Endothelial cell of hepatic sinusoid (primary cell): ENCODE results near the gene SCUBE2.
"Not testable (repeated sequence)": the region's sequence is repeated elsewhere in the genome, so short reads cannot be mapped to it uniquely, and the experiment has no call there.

Source experiments
- in situ Hi-C: cut with HindIII; loops from 2 replicates; pipeline ENCODE4 v1.10.0; 2017; ENCODE audit warnings: low sequenced_read_pairs

SCUBE2 gene

GRCh38 chr11:9014826-9015225, 76.6 kb downstream of the SCUBE2 start:
- in situ Hi-C loops, result loop anchor here (5.0 kb wide), 1 partner anchor 62 kb away; no protein-coding TSS in a partner anchor

- in situ Hi-C loops, result loop anchor here (5.0 kb wide), 1 partner anchor 64 kb away; no protein-coding TSS in a partner anchor
Observed at GRCh38 chr11:9013373-9013772, 78.0 kb downstream of the SCUBE2 start.

DNA sequence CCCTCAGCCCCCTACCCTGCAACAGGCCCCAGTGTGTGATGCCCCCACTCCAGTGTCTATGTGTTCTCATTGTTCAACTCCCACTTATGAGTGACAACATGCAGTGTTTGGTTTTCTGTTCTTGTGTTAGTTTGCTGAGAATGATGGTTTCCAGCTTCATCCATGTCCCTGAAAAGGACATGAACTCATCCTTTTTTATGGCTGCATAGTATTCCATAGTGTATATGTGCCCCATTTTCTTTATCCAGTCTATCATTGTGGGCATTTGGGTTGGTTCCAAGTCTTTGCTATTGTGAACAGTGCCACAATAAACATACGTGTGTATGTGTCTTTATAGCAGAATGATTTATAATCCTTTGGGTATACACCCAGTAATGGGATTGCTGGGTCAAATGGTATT, 81.9 kb downstream of the SCUBE2 start:
- in situ Hi-C loops, result not testable (repeated sequence)

DNA sequence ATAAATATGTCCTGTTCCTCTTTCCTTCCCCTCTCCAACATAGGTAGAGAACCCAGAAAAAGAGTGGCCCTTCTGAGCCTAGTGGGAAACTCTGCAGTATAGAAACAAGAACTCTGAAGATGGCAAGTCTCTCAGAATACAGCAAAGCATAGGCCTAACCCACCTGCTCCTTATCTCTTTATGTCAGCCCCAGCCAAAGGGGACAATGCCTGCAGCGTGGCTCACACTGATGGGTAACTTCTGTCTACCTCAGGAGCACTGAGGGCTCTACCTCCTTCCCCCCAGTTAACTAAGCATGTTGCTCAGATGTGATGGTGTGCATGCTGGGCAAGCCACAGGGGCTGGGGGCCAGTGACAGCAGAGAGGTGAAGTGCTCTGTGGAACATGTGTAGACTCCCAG, 82.7 kb downstream of the SCUBE2 start:
- in situ Hi-C loops, result no loop called here

GRCh38 chr11:9008011-9008550, 83.3 kb downstream of the SCUBE2 start:
- in situ Hi-C loops, result no loop called here

DNA sequence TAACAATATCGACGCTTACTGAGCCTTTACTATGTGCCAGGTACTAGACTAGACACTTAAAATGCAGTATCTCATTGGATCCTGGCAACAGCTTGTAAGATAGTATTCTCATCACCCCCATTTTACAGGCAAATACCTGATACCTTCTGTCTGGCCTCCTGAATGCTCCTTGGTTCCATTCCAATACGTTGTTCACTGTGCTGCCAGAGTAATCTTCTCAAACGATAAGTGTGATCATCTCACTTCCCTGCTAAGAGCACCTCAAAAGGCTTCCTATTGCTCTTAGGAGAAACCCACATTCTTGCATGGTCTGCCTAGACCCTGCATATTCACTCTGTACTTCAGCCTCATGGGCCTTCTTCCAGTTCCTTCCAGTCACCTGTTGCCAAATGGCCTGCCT, 86.3 kb downstream of the SCUBE2 start:
- in situ Hi-C loops, result no loop called here

GRCh38 chr11:9004183-9004926, 87.0 kb downstream of the SCUBE2 start:
- in situ Hi-C loops, result no loop called here

- in situ Hi-C loops, result no loop called here
Observed at GRCh38 chr11:9003573-9004182, 87.7 kb downstream of the SCUBE2 start, which contains the start of gene NRIP3. Gene NRIP3 (minus strand): TSS chr11:9004001. CDS start chr11:9003935, 66 bp downstream.

DNA sequence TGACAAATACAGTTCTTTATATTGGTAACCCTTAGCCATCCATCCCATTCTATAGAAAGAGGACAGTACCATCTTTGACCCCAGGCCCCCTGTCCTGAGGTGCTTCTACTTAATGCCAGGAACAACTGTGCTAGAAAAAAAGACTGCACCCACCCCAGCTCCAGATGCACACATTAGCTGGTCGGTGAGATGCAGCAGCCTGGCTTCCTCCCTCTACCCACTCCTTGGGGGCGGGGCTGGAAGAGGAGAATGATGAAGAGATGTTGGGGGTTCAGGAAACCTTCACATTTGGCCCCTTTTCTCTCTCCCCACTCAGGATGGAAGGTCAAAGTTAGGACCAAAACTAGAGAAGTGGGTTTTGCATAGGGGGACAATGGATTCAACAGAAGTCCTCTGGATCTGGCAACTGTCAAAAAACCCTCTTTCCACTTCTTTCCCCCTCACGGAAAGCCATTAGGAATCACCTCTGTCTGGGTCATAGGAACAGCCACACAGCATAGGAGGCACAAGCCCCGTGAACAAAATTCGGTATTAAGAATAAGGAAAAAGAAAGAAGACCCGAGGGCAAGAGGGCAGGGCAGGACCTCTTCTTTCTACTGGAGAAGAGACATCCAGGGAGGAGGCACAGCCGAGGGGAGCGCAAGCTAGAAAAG, 88.4 kb downstream of the SCUBE2 start:
- in situ Hi-C loops, result no loop called here

GRCh38 chr11:9001736-9002135, 89.7 kb downstream of the SCUBE2 start:
- in situ Hi-C loops, result no loop called here

GRCh38 chr11:8998017-8998416, 93.4 kb downstream of the SCUBE2 start:
- in situ Hi-C loops, result no loop called here

- in situ Hi-C loops, result no loop called here
Observed at GRCh38 chr11:8997451-8997850, 93.9 kb downstream of the SCUBE2 start.

- in situ Hi-C loops, result no loop called here
Observed at GRCh38 chr11:8989453-8989852, 101.9 kb downstream of the SCUBE2 start.

DNA sequence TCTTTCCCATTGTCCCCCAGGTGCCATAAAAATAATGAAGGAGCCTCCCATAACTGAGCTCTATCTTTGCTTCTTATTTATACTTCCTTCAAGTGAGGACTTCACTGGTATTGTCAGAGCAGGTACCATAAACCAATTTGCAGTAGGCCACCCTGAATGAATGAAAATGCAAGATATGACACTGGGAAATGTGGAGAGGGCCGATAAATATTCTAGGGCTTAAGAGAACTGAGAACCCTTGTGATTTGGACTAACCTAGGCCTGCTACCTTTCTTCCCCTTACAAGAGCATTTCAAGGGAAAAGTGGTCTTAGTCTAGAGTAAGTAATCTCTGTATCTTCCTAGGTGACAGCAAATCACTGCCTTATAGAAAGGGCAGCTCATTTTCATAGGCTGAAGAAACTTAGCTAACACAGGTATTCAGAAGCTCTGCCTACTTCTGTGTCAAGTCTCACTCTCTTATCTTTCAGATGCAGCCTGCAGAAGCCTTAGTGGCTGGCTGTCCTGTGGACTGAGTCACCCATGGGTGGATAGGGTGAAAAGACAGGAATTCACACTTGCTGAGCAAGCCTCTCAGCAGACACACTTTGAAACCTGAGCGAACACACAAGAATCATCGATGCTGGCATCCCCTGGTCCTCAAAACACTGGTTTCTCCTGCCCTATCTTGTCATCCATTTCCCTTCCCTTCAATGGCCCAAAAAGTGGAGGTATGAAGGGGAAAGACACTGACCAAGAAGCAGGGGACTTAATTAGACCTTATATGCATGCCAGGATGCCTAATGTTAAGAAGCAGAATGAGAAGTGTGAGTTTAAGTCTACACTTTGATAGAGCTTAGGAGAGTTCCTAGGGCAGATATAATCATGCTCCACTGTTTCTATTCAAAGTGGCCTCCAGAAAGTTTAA, 102.8 kb downstream of the SCUBE2 start:
- in situ Hi-C loops, result no loop called here

- in situ Hi-C loops, result no loop called here
Observed at GRCh38 chr11:8987446-8987845, 104.0 kb downstream of the SCUBE2 start.

- in situ Hi-C loops, result not testable (repeated sequence)
Observed at GRCh38 chr11:8986772-8987171, 104.6 kb downstream of the SCUBE2 start.

DNA sequence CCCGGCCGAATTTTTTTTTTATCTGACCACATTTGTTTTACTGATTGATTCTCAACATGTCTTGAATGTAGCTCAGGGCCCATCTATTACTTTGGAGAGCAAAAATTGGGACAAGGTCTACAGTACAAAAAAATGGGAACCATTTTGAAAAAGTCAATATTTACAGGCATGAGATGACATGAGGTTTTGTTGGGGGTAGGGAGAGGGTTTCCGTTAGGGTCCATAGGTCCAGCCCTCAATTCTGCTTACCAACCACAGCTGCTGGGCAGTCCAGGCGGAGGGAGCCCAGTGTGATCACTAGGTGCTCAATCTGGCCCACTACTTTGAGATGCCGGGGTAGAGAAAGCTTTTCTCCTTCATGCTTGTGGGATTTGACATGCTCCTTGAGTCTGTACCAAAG, 105.9 kb downstream of the SCUBE2 start:
- in situ Hi-C loops, result no loop called here

DNA sequence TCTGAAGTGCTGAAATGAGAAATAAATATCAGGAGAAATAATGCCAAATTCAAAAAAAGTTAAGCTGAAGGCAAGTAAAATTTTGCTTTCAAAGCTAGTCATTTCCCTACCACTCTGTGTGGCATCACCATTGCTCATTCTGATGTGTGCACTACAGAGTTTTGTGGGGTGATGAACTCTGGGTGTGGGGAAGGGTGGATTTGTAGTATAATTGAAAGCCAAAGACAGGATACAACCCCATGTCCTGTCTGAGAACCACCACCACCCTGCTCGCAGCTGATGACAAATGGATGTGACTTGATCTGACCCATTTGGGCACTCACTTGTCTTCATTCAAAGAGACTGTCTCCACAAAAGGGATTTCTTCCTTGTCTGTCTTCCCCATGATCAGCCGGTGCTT, 107.8 kb downstream of the SCUBE2 start:
- in situ Hi-C loops, result no loop called here

GRCh38 chr11:8980485-8980884, 110.9 kb downstream of the SCUBE2 start:
- in situ Hi-C loops, result no loop called here

DNA sequence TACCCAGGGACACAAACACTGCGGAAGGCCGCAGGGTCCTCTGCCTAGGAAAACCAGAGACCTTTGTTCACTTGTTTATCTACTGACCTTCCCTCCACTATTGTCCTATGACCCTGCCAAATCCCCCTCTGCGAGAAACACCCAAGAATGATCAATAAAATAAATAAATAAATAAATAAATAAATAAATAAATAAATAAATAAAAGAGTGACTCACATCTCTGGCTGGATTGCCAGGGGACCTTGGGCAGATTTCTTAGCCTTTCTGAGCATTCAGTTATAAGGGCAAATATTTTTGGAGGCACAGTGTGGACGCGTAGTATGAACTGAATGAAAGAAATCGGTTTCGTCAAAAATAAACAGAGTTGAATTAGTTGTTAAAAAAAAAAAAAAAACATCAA, 112.0 kb downstream of the SCUBE2 start:
- in situ Hi-C loops, result not testable (repeated sequence)

DNA sequence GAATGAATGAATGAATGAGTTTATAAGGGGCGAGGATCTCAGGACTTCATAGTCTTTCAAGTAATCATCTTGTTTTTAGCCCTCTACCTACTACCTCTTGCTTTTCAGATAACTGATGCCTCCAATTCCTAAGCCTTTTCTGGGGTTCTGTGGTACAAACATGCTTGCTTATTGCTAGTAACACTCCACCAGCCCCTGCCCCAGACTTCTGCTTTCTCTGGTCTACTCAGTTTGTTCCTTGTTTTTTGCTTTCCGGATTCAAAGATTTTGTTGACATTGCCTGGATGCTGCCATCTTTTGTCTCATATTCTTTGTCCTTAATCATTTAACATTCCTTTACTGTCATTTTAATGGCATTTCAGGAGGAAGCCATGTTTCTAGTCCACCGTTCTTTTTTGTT, 118.3 kb downstream of the SCUBE2 start:
- in situ Hi-C loops, result no loop called here
